ENCODE data around the gene NMBR.
"Not testable (repeated sequence)": the region's sequence is repeated elsewhere in the genome, so short reads cannot be mapped to it uniquely, and the experiment has no call there.

The NMBR gene

GRCh38 chr6:142051404-142051803, 95.5 kb downstream of the NMBR start:
- Mint-ChIP-seq H3K9me3 (peaks cover 18% of the 10 kb centered on the region), H3K27ac (no peak overlapping the region), H3K4me1 (no peaks in the 10 kb centered on the region), H3K36me3 (no peaks in the 10 kb centered on the region), H3K4me3 (no peak overlapping the region)
- no peak for DNase-seq (ENCODE audit: low spot score in 2 of 2)
- no peak for ATAC-seq

GRCh38 chr6:142048593-142048980, 98.3 kb downstream of the NMBR start:
- no peak for DNase-seq (ENCODE audit: low spot score in 2 of 2)
- Mint-ChIP-seq H3K36me3 (no peaks in the 10 kb centered on the region), H3K9me3 (peaks cover 18% of the 10 kb centered on the region), H3K4me1 (no peaks in the 10 kb centered on the region), H3K27ac (no peak overlapping the region), H3K4me3 (no peak overlapping the region)
- no peak for ATAC-seq

- Mint-ChIP-seq H3K4me1 (no peaks in the 10 kb centered on the region), H3K9me3 (peaks cover 18% of the 10 kb centered on the region), H3K36me3 (no peaks in the 10 kb centered on the region), H3K27ac (no peak overlapping the region), H3K4me3 (no peak overlapping the region)
- ATAC-seq = no peak
- DNase-seq (ENCODE audit: low spot score in 2 of 2) = no peak
Observed at GRCh38 chr6:142047934-142048592, 98.9 kb downstream of the NMBR start.

GRCh38 chr6:142045380-142046278, 101.3 kb downstream of the NMBR start:
- DNase-seq (ENCODE audit: low spot score in 2 of 2) (no peak), ATAC-seq (no peak)
- H3K4me3 Mint-ChIP-seq = no peak overlapping the region
- no peak overlapping the region for H3K27ac Mint-ChIP-seq
- H3K4me1 Mint-ChIP-seq = no peaks in the 10 kb centered on the region
- H3K36me3 Mint-ChIP-seq = no peaks in the 10 kb centered on the region
- H3K9me3 Mint-ChIP-seq = peaks cover 8% of the 10 kb centered on the region

GRCh38 chr6:142035890-142036289, 111.0 kb downstream of the NMBR start:
- Mint-ChIP-seq H3K9me3 (no peaks in the 10 kb centered on the region), H3K36me3 (no peaks in the 10 kb centered on the region)

GRCh38 chr6:142031035-142031434, 115.9 kb downstream of the NMBR start:
- H3K36me3 Mint-ChIP-seq = no peaks in the 10 kb centered on the region
- H3K9me3 Mint-ChIP-seq = no peaks in the 10 kb centered on the region
- ATAC-seq (no peak), DNase-seq (ENCODE audit: low spot score in 2 of 2) (no peak)
- no peak overlapping the region for H3K27ac Mint-ChIP-seq
- H3K4me3 Mint-ChIP-seq = no peak overlapping the region
- no peaks in the 10 kb centered on the region for H3K4me1 Mint-ChIP-seq

More at GRCh38 chr6:142035890-142036289, 111.0 kb downstream of the NMBR start:
- ATAC-seq (peak; percentile 50), DNase-seq (ENCODE audit: low spot score in 2 of 2) (no peak)
- Mint-ChIP-seq H3K4me1 (no peaks in the 10 kb centered on the region), H3K4me3 (no peak overlapping the region), H3K27ac (peak overlapping the region; percentile 13)

- Mint-ChIP-seq H3K4me1 (no peaks in the 10 kb centered on the region), H3K4me3 (peak overlapping the region; percentile 7), H3K36me3 (no peaks in the 10 kb centered on the region), H3K27ac (no peak overlapping the region), H3K9me3 (no peaks in the 10 kb centered on the region)
- no peak for ATAC-seq
- DNase-seq (ENCODE audit: low spot score in 2 of 2) = no peak
Observed at GRCh38 chr6:142030115-142030619, 116.8 kb downstream of the NMBR start.

- no peak overlapping the region for H3K27ac Mint-ChIP-seq
- no peak for ATAC-seq
- H3K4me1 Mint-ChIP-seq = no peaks in the 10 kb centered on the region
- no peak overlapping the region for H3K4me3 Mint-ChIP-seq
- no peaks in the 10 kb centered on the region for H3K36me3 Mint-ChIP-seq
- no peak for DNase-seq (ENCODE audit: low spot score in 2 of 2)
- H3K9me3 Mint-ChIP-seq = no peaks in the 10 kb centered on the region
Observed at GRCh38 chr6:142028527-142028926, 118.4 kb downstream of the NMBR start.

- H3K9me3 Mint-ChIP-seq; H3K27ac Mint-ChIP-seq; DNase-seq (ENCODE audit: low spot score in 2 of 2); ATAC-seq; H3K4me1 Mint-ChIP-seq; H3K4me3 Mint-ChIP-seq; H3K36me3 Mint-ChIP-seq: not testable (repeated sequence)
Observed at GRCh38 chr6:142027804-142028203, 119.1 kb downstream of the NMBR start.

- no peak overlapping the region for H3K4me3 Mint-ChIP-seq
- H3K4me1 Mint-ChIP-seq = no peaks in the 10 kb centered on the region
- no peaks in the 10 kb centered on the region for H3K36me3 Mint-ChIP-seq
- DNase-seq (ENCODE audit: low spot score in 2 of 2) (no peak), ATAC-seq (no peak)
- H3K27ac Mint-ChIP-seq = no peak overlapping the region
- H3K9me3 Mint-ChIP-seq = no peaks in the 10 kb centered on the region
Observed at GRCh38 chr6:142027074-142027473, 119.8 kb downstream of the NMBR start.

- H3K27ac Mint-ChIP-seq = no peak overlapping the region
- no peaks in the 10 kb centered on the region for H3K4me1 Mint-ChIP-seq
- no peaks in the 10 kb centered on the region for H3K36me3 Mint-ChIP-seq
- H3K9me3 Mint-ChIP-seq = no peaks in the 10 kb centered on the region
- DNase-seq (ENCODE audit: low spot score in 2 of 2) (no peak), ATAC-seq (no peak)
- no peak overlapping the region for H3K4me3 Mint-ChIP-seq
Observed at GRCh38 chr6:142026471-142026870, 120.5 kb downstream of the NMBR start.
